IMR-90 (cell line): ENCODE data around the gene PFKFB2. TPM values are rescaled to one million over a fixed set of nuclear protein-coding genes. Genes with fewer than 3 reads are reported as not detected.

ENCODE experiments used
- ATAC-seq: fragments of 200-7000 bp; cut with Tn5 transposase; 2 replicates; pipeline ENCODE4 v1.9.1; 2020; ENCODE audit warnings: low read depth, mild to moderate bottlenecking, moderate library complexity
- BruUV-seq: library from RNA; stranded (reverse); fragments of 400-500 nt; replicated peaks from 2 replicates; lab custom pipeline; 2021; lab: Mats Ljungman, UMichigan
- CTCF ChIA-PET: fragments of 300-600 bp; formaldehyde crosslinking; extraction: SDS; loops from one replicate; lab custom pipeline; 2021; ENCODE audit warnings: antibody characterized with exemption; lab: Yijun Ruan, JAX
- POLR2A ChIA-PET: fragments of 300-600 bp; sonication (Branson Sonifier 250); formaldehyde crosslinking; loops from one replicate; lab custom pipeline; 2022; ENCODE audit warnings: antibody characterized with exemption; ENCODE audit not compliant: unreplicated experiment; lab: Charles Lee
- DNase-seq: peaks from one replicate; pipeline ENCODE4 v3.0.0; 2013
- H2AFZ ChIP-seq: replicated peaks from 2 replicates; pipeline ENCODE3; 2013; ENCODE audit warnings: low read length, mild to moderate bottlenecking; ENCODE audit not compliant: poor library complexity
- H2AK5ac ChIP-seq: 2 replicates; pipeline ENCODE4 v1.6.1; 2013; ENCODE audit warnings: low read depth, low read length, inconsistent platforms
- H2AK9ac ChIP-seq: replicated peaks from 2 replicates; pipeline ENCODE3; 2013; ENCODE audit warnings: mild to moderate bottlenecking, low read depth, low read length, moderate library complexity; ENCODE audit not compliant: poor library complexity
- H2BK120ac ChIP-seq: 2 replicates; pipeline ENCODE4 v1.6.1; 2013; ENCODE audit warnings: low read depth, low read length, inconsistent platforms
- H2BK15ac ChIP-seq: 3 replicates; pipeline ENCODE4 v1.6.1; 2013; ENCODE audit warnings: low read depth, low read length, inconsistent platforms
- H2BK20ac ChIP-seq: 2 replicates; pipeline ENCODE4 v1.6.1; 2013; ENCODE audit warnings: low read depth, mild to moderate bottlenecking, inconsistent platforms, low read length, moderate library complexity
- H2BK5ac ChIP-seq: 2 replicates; pipeline ENCODE4 v1.6.1; 2013; ENCODE audit warnings: mild to moderate bottlenecking, low read depth, low read length, inconsistent platforms; ENCODE audit not compliant: poor library complexity, severe bottlenecking
- H3K14ac ChIP-seq: replicated peaks from 2 replicates; pipeline ENCODE4 v1.6.1; 2013; ENCODE audit warnings: low read depth, low read length, inconsistent platforms
- H3K18ac ChIP-seq: 2 replicates; pipeline ENCODE4 v1.6.1; 2013; ENCODE audit warnings: low read depth, low read length, control low read depth
- H3K23ac ChIP-seq: 2 replicates; pipeline ENCODE4 v1.6.1; 2013; ENCODE audit warnings: low read depth, low read length, inconsistent platforms
- H3K27ac ChIP-seq: 2 replicates; pipeline ENCODE4 v1.5.1; 2013; ENCODE audit warnings: mild to moderate bottlenecking, control low read depth, low read length; ENCODE audit not compliant: insufficient read depth
- H3K27me3 ChIP-seq: 2 replicates; pipeline ENCODE4 v1.6.1; 2013; ENCODE audit warnings: low read length; ENCODE audit not compliant: control insufficient read depth, insufficient read depth
- H3K36me3 ChIP-seq: 2 replicates; pipeline ENCODE4 v1.6.1; 2013; ENCODE audit warnings: low read length, mixed read lengths; ENCODE audit not compliant: control insufficient read depth, insufficient read depth
- H3K4ac ChIP-seq: 2 replicates; pipeline ENCODE4 v1.6.1; 2013; ENCODE audit warnings: low read depth, low read length, inconsistent platforms
- H3K4me1 ChIP-seq: 2 replicates; pipeline ENCODE4 v1.6.1; 2013; ENCODE audit warnings: low read length, mixed read lengths; ENCODE audit not compliant: control insufficient read depth, insufficient read depth
- H3K4me2 ChIP-seq: 2 replicates; pipeline ENCODE4 v1.6.1; 2013; ENCODE audit warnings: low read depth, mild to moderate bottlenecking, control low read depth, low read length, moderate library complexity
- H3K4me3 ChIP-seq: 2 replicates; pipeline ENCODE4 v1.5.1; 2013; ENCODE audit warnings: low read depth, mild to moderate bottlenecking, control low read depth, low read length, moderate library complexity; ENCODE audit not compliant: insufficient read depth
- H3K56ac ChIP-seq: 2 replicates; pipeline ENCODE4 v1.6.1; 2013; ENCODE audit warnings: low read length, inconsistent platforms; ENCODE audit not compliant: insufficient read depth; ENCODE audit errors: extremely low read depth
- H3K79me1 ChIP-seq, 2 experiments: 2 replicates each; pipeline ENCODE4 v1.6.1; 2013; ENCODE audit warnings: low read length in 2 of 2, inconsistent platforms in 1 of 2, low read depth in 1 of 2
- H3K9ac ChIP-seq: 2 replicates; pipeline ENCODE4 v1.6.1; 2013; ENCODE audit warnings: low read depth, low read length, control low read depth
- H3K9me1 ChIP-seq: 2 replicates; pipeline ENCODE4 v1.6.1; 2013; ENCODE audit warnings: low read length, inconsistent platforms; ENCODE audit not compliant: insufficient read depth
- H3K9me3 ChIP-seq: 2 replicates; pipeline ENCODE4 v1.6.1; 2013; ENCODE audit warnings: low read length; ENCODE audit not compliant: control insufficient read depth, insufficient read depth
- H4K20me1 ChIP-seq: 2 replicates; pipeline ENCODE4 v1.6.1; 2013; ENCODE audit warnings: low read length, inconsistent platforms; ENCODE audit not compliant: insufficient read depth
- H4K5ac ChIP-seq: 2 replicates; pipeline ENCODE4 v1.6.1; 2013; ENCODE audit warnings: mild to moderate bottlenecking, low read depth, low read length, control low read depth
- H4K8ac ChIP-seq, 2 experiments: 2 replicates each; pipeline ENCODE4 v1.6.1; 2013; ENCODE audit warnings: low read depth in 2 of 2, low read length in 2 of 2, control low read depth in 1 of 2, inconsistent platforms in 1 of 2
- H4K91ac ChIP-seq: 2 replicates; pipeline ENCODE4 v1.6.1; 2013; ENCODE audit warnings: low read depth, low read length, inconsistent platforms; ENCODE audit not compliant: insufficient read depth
- NFE2L2 ChIP-seq: fragments of 150-350 bp; IDR thresholded peaks from 2 replicates; pipeline ENCODE4 v1.6.1; 2016; ENCODE audit warnings: low read depth, mild to moderate bottlenecking, low read length
- RCOR1 ChIP-seq: IDR thresholded peaks from 2 replicates; pipeline ENCODE4 v1.6.1; 2012; ENCODE audit warnings: mild to moderate bottlenecking, low read length, improper control_type of control experiment; ENCODE audit not compliant: insufficient replicate concordance
- SMC3 ChIP-seq: fragments of 150-350 bp; IDR thresholded peaks from 2 replicates; pipeline ENCODE4 v1.6.1; 2016; ENCODE audit warnings: low read depth, mild to moderate bottlenecking, antibody characterized with exemption, low read length, moderate library complexity
- WGBS, 2 experiments: methylation state at CpG; one replicate each; pipeline versions ENCODE4 v1.1.5 to v1.1.7; 2013; ENCODE audit warnings: missing lambda C conversion rate in 2 of 2; ENCODE audit not compliant: insufficient read length in 1 of 2; ENCODE audit errors: extremely low coverage in 2 of 2; 5-methylcytosine and 5-hydroxymethylcytosine counted together
- dilution Hi-C: fragments of 300-500 bp; cut with HindIII; formaldehyde crosslinking; loops from one replicate; pipeline ENCODE4 v1.14.3; 2018; ENCODE audit warnings: low sequenced_read_pairs; ENCODE audit not compliant: unreplicated experiment
- in situ Hi-C: fragments of 300-500 bp; cut with MboI; formaldehyde crosslinking; loops from 3 replicates; pipeline ENCODE4 v1.14.3; 2019; ENCODE audit warnings: low sequenced_read_pairs, inconsistent platforms, mixed read lengths
- intact Hi-C: fragments of 100-400 bp; cut with micrococcal nuclease; formaldehyde crosslinking; loops from 2 replicates; pipeline ENCODE4 v1.10.0; 2022
- polyA plus RNA-seq, 3 experiments: library from polyadenylated mRNA; depleted of rRNA; stranded (reverse); fragments of >200 nt; gene quantifications; 2 replicates each; pipeline ENCODE4 v1.2.3, GENCODE V29; 2012; ENCODE audit warnings: low replicate concordance in 1 of 3
- total RNA-seq: library from RNA; depleted of rRNA; stranded (reverse); fragments of >200 nt; gene quantifications from 2 replicates; pipeline ENCODE4 v1.2.3, GENCODE V29; 2012

Gene PFKFB2
- total and polyA plus RNA-seq, 2 of the 4 experiments (the other 2 are of a cell fraction) = 0.62 to 1.3 TPM

DNA sequence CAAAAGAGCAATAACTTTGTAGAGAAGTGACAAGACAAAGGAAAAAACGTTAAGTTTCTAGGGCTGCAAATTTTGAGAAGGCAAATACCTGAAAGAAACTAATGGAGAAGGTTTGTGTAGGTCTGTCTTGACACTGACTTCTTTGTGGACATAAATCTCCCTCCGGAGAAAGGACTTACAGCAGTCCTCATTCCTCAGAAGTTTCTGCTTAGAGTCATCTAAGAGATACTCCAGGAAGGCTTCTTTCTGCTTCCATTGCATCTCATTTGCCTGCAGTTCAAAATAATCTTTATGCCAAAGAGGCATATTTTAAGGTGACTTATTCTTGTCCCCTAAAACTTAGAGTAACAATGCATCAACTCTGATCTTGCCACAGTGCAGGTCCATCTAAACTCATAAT lies 31.2 kb downstream of the PFKFB2 start:
- ATAC-seq = peak; percentile 51
- no peaks in the 10 kb centered on the region for H3K4me1 ChIP-seq
- H3K79me1 ChIP-seq = no peaks in the 10 kb centered on the region
- no peak for TF ChIP-seq NFE2L2
- TF ChIP-seq SMC3 = no peak
- TF ChIP-seq RCOR1 = no peak
- CTCF ChIA-PET = interaction anchor here (0.5 to 2.9 kb wide), 8 partner anchors 11 to 795 kb away, joined by 3 to 13 read pairs (median 4); partner anchors contain the start of gene PFKFB2
- H2BK15ac ChIP-seq = no peak overlapping the region
- POLR2A ChIA-PET = no interaction called here
- H3K4me3 ChIP-seq = no peak overlapping the region
- H3K14ac ChIP-seq = no peak overlapping the region
- H2BK5ac ChIP-seq = no peak overlapping the region
- H3K36me3 ChIP-seq = no peaks in the 10 kb centered on the region
- H2AK5ac ChIP-seq = no peak overlapping the region
- dilution Hi-C loops (no loop called here), in situ Hi-C loops (no loop called here), intact Hi-C loops (loop anchor here (1.0 to 2.0 kb wide), 2 partner anchors 239 to 321 kb away; no protein-coding TSS in a partner anchor)
- H3K9ac ChIP-seq = no peak overlapping the region
- H2BK120ac ChIP-seq = no peak overlapping the region
- H4K20me1 ChIP-seq = no peaks in the 10 kb centered on the region
- H3K9me1 ChIP-seq = no peaks in the 10 kb centered on the region
- DNase-seq = peak; percentile 7
- H3K27me3 ChIP-seq = peaks cover 15% of the 10 kb centered on the region
- H3K4me2 ChIP-seq = no peak overlapping the region
- BruUV-seq = no TSS peak
- H4K8ac ChIP-seq = no peak overlapping the region
- no peak overlapping the region for H2BK20ac ChIP-seq
- H3K23ac ChIP-seq = no peak overlapping the region
- no peak overlapping the region for H2AK9ac ChIP-seq
- H3K27ac ChIP-seq = no peak overlapping the region
- no peaks in the 10 kb centered on the region for H3K9me3 ChIP-seq
- WGBS, 2 experiments = no CpG with 5 or more reads among the region's 2 CpGs
- no peak overlapping the region for H2AFZ ChIP-seq
- H3K56ac ChIP-seq = no peak overlapping the region
- no peak overlapping the region for H4K5ac ChIP-seq
- no peak overlapping the region for H4K91ac ChIP-seq
- H3K18ac ChIP-seq = no peak overlapping the region
- H3K4ac ChIP-seq = no peak overlapping the region
